Measurements from ENCODE around the gene P3H2. TPM values are rescaled to one million over a fixed set of nuclear protein-coding genes. Genes with fewer than 3 reads are reported as not detected.

P3H2 gene
- polyA plus RNA-seq, 10 donors: 35.5 to 71.9 (median 49.6) TPM

Other genes with a start within 250 kb of the P3H2 start
- gene CLDN1, start 201.5 kb upstream of the P3H2 start, polyA plus RNA-seq (ENCODE audit: insufficient read length in 10 of 10): 10 to 100 TPM in 1 of 10 donors, 1 to 10 TPM in 9; 2.7 to 27.9 (median 4.9) TPM